Fibroblast of mammary gland (primary cell): ENCODE data around the gene EDC4.

Experiments used
- DNase-seq: peaks from one replicate; pipeline ENCODE4 v3.0.0-alpha.2; 2010; ENCODE audit warnings: low read depth
- H3K4me3 ChIP-seq: 2 replicates; pipeline ENCODE4 v1.5.1; 2011; ENCODE audit warnings: low read depth, mild to moderate bottlenecking, low read length, moderate library complexity; ENCODE audit not compliant: control insufficient read depth
- CTCF ChIP-seq: conservative IDR thresholded peaks from 2 replicates; pipeline ENCODE4 v1.5.1; 2011; ENCODE audit warnings: low read depth, low read length, inconsistent platforms; ENCODE audit not compliant: control insufficient read depth, insufficient read depth

Gene EDC4

GRCh38 chr16:67892899-67893742, 20.3 kb downstream of the EDC4 start, which contains the start of gene PSKH1:
PSKH1 (plus strand) TSS chr16:67893254; CDS start chr16:67908750, 15,496 bp downstream.
- peak within 1 kb of the TSS; percentile 84 for H3K4me3 ChIP-seq
- peak; percentile 92 for DNase-seq
- no peak for TF ChIP-seq CTCF

GRCh38 chr16:67893743-67894399, 21.0 kb downstream of the EDC4 start:
- TF ChIP-seq CTCF: no peak
- H3K4me3 ChIP-seq: peak overlapping the region; percentile 84
- peak; percentile 18 for DNase-seq

- TF ChIP-seq CTCF: no peak
- no peak overlapping the region for H3K4me3 ChIP-seq
- peak; percentile 52 for DNase-seq
These were observed 24.4 kb downstream of the EDC4 start for GRCh38 chr16:67897231-67897630.

- no peak overlapping the region for H3K4me3 ChIP-seq
- DNase-seq: no peak
- no peak for TF ChIP-seq CTCF
These were observed 28.9 kb downstream of the EDC4 start for GRCh38 chr16:67901734-67902133.

- DNase-seq: no peak
- no peak overlapping the region for H3K4me3 ChIP-seq
- no peak for TF ChIP-seq CTCF
These were observed 30.0 kb downstream of the EDC4 start for GRCh38 chr16:67902831-67903230.

- no peak overlapping the region for H3K4me3 ChIP-seq
- no peak for TF ChIP-seq CTCF
- DNase-seq: no peak
These were observed 34.7 kb downstream of the EDC4 start for GRCh38 chr16:67907397-67908180.
